HG03175 (cell line): ENCODE measurements around the gene VN1R5.
"Not testable (repeated sequence)": the region's sequence is repeated elsewhere in the genome, so short reads cannot be mapped to it uniquely, and the experiment has no call there.

ENCODE experiments used
- ATAC-seq: cut with Tn5 transposase; IDR thresholded peaks from one replicate; pipeline ENCODE4 v1.9.1; 2021; ENCODE audit warnings: mild to moderate bottlenecking, moderate library complexity; ENCODE audit not compliant: unreplicated experiment

Gene VN1R5

DNA sequence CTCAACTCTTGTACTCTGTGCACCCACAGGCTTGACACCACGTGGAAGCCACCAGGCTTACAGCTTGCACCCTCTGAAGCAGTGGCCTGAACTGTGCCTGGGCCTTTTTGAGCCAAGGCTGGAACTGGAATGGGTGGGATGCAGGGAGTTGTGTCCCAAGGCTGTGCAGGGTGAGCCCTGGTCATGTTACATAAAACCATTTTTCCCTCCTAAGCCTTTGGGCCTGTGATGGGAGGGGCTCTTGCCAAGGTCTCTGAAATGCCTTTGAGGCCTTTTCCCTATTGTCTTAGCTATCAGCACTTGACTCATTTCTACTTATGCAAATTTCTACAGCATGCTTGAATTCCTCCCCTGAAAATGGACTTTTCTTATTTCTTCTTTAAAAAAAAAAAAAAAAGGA, 14.1 kb downstream of the VN1R5 start:
- ATAC-seq: no peak

DNA sequence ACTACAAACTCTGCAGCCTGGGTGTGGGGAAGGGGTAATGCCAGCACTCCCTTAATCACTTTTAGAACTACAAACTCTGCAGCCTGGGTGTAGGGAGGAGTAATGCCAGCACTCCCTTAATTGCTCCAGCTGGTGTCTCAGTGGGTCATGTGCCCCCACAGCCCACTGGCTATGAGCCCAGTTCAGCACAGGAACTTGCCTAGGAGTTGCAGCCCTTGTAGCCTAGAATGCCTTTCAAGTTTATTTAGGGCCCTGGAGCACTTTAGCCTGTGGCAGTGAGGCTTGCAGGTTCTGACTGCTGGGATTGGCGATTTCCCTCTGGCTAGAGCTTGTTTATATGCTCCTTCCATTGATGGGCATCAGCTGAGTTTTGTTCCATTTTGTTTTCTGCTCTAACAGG, 17.1 kb downstream of the VN1R5 start:
- no peak for ATAC-seq

DNA sequence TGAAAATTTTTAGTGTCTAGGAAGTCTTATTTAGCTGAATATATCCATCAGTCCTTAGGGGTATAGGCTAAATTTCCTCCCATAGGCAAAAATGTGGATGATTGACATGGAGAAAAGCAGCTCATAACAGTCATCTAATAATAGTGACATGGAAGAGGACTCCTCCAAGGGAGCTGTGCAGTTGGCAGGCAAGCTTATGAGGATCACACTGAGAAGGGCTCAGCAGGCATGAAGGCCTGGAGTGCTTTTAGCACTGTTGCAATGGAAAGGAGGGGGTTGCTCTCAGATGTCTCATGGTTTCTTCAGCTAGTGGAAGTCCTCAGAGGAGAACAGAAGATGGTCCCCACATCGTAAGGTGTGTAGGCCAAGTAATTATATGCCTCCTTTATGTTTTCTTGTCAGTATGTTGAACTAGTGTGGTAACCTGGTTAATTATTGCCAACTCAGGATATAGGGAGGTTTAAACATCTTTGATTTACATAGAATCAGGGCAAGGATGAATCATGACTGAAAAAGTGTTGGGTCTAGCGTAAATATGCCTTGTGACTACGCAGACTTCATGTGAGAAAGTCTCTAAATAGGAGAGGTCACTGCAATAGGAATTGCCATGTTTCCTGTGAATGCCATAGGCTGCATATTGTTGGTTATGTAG, 18.9 kb downstream of the VN1R5 start:
- ATAC-seq: no peak

DNA sequence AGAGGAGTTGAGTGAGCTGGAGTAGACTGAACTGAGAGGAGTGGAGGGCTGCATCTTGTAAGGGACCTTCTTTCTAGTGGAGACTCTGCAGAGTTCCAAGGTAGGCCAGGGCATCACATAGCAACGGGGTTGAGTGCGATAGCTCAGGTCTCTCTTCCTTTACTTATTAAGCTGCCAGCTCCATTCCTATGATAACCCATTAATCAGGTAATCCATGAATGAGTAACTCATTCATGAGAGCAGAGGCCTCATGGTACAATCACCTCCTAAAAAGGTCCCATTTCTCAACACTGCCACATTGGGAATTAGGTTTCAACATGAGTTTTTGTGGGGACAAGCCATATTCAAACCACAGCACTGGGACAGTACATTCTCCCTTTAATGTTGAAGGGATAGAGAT, 21.3 kb downstream of the VN1R5 start:
- no peak for ATAC-seq

DNA sequence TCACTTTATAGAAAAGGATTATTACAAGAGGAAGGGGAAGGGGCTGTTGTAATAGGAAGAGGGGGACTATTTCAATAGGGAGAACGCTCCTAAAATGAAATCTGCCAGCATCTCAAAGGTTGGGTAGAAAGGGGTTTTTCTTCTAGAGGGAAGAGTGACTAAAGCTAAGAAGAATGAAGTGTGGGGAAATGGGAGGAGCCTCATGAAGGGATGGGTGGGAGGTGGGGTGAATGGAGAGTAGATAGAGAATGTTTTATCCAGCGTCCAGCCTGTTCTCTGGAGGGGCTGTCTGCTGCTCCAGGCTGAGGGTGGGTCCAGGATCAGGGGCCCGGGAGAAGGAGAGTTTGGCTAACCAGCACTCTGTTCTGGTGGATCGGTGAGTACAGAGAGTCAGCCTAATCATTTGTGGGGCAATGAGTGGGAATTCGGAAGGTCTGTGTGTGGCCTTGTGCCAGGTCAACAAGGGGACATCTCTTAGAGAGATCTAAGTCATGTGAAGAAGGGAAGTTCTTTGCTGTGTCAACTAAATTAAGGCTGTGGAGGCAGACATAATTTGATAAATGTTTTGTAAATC, 25.2 kb downstream of the VN1R5 start:
- ATAC-seq: no peak

DNA sequence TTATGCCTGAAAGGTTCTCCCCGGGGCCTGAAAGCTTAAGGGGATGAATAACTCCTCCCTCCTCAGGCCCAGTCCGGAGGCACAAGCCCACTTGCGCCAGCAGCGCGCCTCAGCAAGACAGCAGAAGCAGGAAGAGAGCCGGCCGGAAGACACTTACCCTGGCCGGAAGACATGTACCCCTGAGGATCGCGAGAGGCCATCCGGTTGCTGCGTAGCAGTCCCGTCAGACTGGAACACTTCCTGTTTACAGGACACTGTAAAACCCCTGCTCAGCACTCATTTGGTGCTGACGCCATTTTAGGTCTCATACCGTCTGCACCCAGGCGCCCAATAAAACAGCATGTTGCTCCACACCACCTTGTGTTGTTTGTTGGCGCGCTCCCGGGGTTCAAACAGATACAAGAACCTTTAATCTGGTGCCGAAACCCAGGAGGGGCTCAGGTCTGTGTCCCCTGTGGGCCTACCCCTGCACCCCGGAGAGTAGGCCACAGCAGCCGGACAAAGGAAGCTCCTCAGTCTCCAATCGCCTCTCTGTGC, 30.3 kb downstream of the VN1R5 start:
- ATAC-seq: no peak

DNA sequence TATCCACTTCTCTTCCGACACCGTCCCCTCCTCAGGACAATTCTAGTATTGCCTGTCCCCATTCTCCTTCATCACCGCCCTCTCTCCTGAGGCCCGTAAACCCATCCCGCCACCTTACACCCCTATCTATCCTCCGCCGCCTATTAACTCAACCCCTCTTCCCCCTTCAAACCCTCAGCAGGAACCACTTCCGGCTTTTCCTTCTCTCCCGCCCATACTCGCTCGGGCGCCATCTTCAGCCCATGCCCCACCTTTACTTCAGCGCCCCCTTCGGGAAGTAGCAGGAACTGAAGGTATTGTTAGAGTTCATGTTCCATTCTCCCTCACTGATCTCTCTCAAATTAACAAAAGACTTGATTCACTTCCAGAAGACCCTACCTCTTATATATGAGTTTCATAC, 31.6 kb downstream of the VN1R5 start:
- ATAC-seq: no peak

DNA sequence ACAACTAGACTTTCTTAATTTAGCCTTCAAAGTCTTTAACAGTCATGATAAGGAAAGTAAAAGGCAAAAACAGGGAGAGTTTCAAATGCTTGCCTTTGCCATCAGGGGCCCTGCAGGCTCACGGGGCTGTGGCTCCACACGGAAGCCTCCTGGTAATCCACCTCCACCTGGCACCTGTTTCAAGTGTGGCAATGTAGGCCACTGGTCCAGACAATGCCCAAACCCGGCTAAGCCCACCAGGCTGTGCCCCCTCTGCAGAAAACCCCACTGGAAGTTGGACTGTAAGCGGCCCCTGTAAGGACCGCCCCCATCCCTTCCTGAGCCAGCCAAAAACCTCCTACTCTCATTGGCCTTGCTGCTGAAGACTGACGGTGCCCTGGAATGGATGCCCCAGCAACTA, 32.5 kb downstream of the VN1R5 start:
- ATAC-seq: no peak

DNA sequence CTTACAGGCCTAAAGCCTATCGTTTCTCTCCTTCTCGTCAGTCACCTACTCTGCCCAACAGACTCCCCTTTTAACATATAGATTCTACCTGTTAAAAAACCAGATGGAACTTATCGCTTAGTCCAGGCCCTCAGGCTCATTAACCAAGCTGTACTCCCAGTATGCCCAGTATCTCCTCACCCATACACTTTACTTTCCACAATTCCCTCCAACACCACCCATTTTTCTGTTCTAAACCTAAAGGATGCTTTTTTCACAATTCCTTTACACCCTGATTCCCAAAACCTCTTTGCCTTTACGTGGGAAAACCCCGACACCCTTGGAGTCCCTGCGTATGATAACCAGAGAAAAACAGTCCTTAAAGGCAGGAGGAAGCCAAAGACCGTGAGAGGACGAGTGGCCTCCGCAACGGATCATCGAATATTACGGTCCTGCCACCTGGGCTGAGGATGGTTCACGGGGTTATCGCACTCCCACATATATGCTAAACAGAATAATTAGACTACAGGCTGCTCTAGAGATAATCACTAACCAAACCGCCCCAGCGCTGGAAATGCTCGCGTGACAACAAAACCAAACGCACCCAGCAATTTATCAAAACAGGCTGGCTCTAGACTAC, 33.5 kb downstream of the VN1R5 start:
- ATAC-seq: not testable (repeated sequence)

DNA sequence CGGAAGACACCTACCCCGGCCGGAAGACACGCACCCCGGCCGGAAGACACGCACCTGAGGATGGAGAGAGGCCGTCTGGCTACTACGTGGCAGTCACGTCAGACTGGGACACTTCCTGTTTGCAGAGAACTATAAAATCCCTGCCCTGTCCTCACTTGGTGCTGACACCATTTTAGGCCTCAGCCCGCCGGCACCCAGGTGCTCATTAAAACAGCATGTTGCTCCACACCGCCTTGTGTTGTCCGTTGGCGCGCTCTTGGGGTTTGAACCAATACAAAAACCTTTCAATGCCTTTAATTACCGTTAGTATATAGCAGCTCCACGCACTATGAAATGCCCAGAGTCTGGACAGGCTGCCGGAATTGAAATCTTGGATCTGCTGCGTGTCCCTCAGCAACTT, 34.7 kb downstream of the VN1R5 start:
- no peak for ATAC-seq

DNA sequence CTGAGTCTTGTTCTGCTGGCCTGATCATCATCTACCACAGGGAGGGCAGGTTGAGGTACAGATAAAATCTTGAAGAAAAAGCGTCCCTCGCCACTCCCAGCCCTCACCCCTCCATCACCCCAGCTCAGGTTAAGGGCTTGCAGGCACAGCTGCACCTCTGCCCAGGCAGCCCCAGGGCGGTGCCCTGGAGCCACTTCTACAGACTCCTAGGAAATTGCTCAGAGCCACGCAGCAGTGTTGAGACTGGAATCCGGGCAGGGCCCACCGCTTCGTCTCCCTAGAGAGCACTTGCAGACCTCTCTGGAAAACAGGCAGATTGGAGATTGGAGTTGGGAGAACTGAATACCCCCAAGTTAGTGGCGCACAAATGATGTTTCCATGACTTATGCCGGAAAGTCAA, 35.3 kb downstream of the VN1R5 start:
- no peak for ATAC-seq

DNA sequence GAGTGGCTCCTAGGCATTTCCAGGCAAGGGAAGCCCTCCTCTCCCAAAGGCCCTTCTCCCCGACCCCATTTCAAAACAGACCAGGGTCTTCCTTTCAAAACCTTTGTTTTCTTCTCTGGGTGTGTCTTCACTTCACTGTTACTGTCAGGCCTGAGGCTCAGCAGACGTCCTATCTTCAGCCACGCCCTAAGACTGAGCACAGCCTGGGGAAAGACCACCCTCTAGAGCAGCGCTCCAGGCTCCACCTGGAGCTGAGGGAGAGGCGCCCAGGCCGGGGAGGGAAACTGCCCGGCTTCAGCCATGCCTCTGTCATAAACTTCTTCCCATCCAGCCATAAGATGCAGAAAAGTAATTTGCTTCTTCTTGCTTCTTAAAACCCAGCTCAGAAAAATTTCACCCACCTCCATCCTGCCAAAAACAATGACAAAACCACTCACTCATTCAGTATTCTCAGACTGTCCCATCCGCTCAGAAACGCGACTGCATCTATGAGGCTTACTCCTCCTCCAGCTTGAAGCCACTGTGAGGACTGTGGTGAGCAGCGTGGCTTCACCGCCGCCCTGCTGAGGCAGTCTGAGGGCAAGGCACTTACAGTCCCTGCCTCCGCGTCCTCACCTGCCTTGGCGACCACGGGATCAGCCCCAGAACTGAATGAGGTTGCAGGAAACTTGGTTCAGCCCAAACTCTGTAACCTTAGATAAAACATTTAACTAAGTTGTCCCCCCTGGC, 36.1 kb downstream of the VN1R5 start:
- ATAC-seq: no peak

DNA sequence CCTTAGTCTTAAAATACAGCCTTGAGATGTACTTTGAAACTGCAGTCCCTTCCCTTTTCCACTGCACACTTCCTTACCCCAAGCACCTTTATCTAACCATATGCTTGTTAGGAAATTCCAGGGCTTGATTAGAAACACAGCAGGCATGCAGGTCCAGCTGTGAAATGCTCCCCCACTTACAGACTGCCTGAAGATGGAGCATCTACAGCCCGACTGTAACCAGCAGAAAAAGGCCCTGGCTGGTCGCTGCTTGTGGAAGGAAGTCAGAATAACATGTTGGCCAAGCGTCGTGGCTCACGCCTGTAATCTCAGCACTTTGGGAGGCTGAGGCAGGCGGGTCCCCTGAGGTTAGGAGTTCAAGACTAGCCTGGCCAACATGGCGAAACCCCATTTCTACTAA, 37.2 kb downstream of the VN1R5 start:
- ATAC-seq: no peak

DNA sequence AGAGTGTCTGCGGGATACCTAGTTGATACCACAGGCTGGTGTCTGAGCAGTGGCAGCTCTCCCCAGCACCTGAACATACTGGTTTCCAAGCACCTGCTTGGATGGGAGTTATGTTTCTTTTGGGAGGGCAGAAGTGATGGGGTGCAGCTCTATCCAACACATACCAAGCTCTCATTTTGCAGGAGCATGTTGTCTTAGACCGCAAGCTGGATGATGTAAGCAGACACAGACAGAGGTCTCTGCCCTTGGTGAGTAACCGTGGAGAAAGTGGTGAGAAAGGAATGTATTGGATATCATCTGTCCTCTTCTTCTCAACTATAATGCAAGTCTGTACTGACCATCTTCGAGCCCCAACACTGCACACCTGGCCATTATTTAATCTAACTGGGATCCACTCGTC, 38.4 kb downstream of the VN1R5 start:
- ATAC-seq: no peak

DNA sequence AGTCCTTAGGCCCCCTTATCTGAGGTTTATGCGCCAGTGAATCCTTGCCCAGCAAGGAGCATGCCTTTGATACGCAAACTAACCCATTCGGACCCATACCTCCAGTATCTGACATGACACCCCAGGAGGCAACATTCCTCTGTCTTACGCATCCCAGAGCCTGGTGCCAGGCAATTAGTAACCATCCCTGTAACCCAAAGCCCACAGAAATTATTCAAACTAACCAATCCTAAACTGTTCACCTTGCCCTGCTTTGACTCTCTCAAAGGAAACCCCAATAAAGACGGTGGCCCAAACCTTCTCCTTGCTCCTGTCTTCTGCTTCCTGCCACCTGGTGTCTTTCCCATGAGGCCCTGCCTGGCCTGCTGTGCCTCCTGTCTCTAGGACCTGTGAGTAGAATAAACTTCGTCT, 39.4 kb downstream of the VN1R5 start:
- no peak for ATAC-seq

DNA sequence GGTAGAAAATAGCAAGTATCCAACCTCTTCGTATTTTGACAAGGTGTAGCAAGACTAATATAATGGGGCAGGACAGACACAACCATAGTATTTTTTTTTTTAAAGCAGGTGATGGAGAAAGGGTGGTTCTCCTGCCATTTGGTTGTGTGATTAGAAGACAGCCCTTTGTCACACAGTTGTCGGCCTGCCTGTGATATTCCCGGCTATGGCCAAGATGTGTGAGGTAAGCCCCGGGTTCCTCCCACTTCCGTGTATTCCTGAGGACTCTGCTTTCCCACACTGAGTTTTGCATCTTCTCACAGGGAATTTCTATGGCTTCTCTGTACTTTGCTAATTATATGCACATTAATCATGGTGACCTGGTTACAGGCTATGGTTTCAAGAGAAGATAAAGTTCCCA, 39.9 kb downstream of the VN1R5 start:
- no peak for ATAC-seq

DNA sequence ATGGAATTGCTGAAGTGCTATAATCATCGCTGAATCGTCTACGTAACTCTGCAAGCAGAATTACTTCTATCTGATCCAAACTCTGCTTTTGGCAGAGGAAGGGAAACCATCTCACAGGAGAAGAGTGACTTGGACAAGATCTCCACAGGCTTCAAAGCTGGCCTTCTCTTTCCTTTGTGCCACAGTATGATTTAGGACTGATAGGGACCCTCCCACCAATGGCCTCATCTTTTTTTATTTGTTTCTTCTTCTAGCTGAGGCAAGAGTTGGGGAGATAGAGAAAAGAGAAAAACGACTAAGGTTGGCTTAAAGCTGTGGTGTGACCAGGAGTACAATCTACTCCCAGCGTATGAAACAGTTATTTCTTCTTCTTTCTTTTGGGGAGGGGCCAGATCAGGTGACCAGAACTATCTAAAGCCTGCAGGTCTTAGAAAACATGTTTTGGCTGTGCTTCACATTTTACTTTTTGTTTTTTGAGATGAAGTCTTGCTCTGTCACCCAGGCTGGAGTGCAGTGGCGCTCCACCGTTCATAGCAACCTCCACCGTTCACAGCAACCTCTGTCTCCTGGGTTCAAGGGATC, 40.8 kb downstream of the VN1R5 start:
- no peak for ATAC-seq

DNA sequence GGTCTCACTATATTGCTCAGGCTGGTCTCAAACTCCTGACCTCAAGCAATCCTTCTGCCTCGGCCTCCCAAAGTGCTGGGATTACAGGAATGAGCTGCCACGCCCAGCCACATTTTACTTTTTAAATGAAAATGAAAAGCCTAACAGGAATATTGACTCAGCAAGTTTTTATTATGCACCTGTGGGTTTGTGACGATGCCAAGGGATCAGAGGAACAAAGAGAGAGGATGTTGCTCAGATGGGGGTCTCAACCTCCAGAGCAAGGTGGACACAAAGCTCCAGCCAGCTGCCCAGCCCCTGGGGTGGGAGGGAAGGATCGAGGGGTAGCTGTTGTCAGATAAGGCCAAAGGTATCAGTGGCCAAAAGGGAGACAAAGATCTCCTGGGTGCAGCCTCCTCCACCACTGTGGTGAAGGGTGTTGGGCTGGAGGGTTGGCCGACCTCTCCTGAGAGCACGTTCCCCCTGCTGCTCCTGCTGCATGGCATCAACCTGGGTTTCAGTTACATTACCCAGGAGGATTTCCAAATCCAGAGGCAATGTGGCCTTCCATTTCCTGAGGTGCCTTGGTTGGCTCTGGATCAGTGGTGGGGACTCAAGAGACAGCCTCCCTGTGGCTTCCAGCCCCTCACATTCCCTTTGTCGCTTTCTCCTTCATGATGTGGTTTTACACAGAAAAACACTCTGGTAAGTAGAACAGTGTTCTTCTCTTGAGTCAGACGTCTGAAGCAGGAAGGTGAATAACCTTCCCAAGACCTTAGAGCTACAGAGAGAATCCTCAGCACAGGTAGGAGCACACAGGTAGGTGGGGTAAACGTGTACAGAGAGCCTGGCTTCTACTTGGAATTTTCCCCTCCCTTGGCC, 41.6 kb downstream of the VN1R5 start:
- no peak for ATAC-seq

DNA sequence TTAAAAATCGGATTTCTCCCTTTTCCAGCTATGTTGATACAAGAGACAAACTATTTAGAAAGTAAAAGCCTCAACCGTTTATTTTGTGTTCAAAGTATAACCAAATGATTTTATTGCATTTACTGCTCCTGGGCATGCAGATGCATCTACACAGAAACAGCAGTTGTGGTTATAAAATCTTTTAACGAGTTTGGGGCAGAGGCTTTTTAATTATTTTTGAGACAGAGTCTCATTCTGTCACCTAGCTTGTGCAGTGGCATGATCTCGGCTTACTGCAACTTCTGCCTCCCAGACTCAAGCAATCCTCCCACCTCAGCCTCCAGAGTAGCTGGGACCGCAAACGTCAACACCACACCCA, 42.2 kb downstream of the VN1R5 start:
- ATAC-seq: no peak

DNA sequence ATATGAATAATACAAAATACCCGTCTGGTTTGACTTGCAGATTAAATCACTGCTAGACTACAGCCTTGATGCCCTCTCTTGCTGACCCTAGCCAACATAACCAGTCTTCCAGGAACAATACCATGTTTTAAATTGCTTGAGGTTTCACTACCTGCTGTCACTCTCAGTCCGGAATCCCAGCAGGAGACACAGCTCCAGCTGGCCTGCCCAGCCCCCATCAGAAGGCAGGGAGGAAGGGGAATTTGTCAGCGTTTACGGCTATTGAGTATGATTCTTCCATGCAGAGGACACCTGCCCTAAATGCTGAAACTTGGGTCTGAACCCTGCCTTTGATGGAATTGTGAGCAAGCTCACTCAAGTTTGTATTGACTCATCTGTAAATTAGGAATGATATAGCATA, 42.8 kb downstream of the VN1R5 start:
- ATAC-seq: no peak
